Body of pancreas (tissue), 4 donors: ENCODE results near the gene ABHD6. TPM values are rescaled to one million over a fixed set of nuclear protein-coding genes. Genes with fewer than 3 reads are reported as not detected.

Experiments used
- ATAC-seq: fragments of 150-250 bp; one replicate; pipeline ENCODE4 v1.9.1; 2016
- DNase-seq, 4 donors: peaks; one replicate each; pipeline ENCODE4 v3.0.0-alpha.2; 2019
- H3K27ac ChIP-seq, 4 donors: fragments of 200-600 bp; sonication (generic); 1 replicate in 3 of 4; 2 replicates in 1 of 4; pipeline versions ENCODE4 v1.5.1 to v1.6.1; 2016 to 2019; ENCODE audit warnings: mild to moderate bottlenecking in 1 of 4, mixed read lengths in 1 of 4, moderate library complexity in 1 of 4
- H3K27me3 ChIP-seq, 2 donors: fragments of 200-600 bp; sonication (generic); one replicate each; pipeline ENCODE4 v1.6.0; 2016; ENCODE audit warnings: mild to moderate bottlenecking in 1 of 2
- H3K36me3 ChIP-seq, 2 donors: fragments of 200-600 bp; sonication (generic); replicated peaks in 1 of 2; 2 replicates each; pipeline ENCODE4 v1.5.1; 2016; ENCODE audit warnings: low read depth in 2 of 2; ENCODE audit not compliant: insufficient read depth in 1 of 2
- H3K4me1 ChIP-seq: fragments of 200-600 bp; sonication (generic); one replicate; pipeline ENCODE4 v1.6.0; 2016
- H3K4me3 ChIP-seq, 2 donors: fragments of 200-600 bp; sonication (generic); 1 replicate in 1 of 2; 2 replicates in 1 of 2; pipeline ENCODE4 v1.5.1; 2016 to 2019
- H3K9me3 ChIP-seq, 3 donors: fragments of 200-600 bp; sonication (generic); 1 replicate in 2 of 3; 2 replicates in 1 of 3; pipeline ENCODE4 v1.5.1; 2016
- POLR2A ChIP-seq, 3 donors: fragments of 450-650 bp; IDR thresholded peaks; one replicate each; pipeline ENCODE4 v1.6.1; 2016; ENCODE audit warnings: antibody characterized with exemption in 3 of 3, mild to moderate bottlenecking in 2 of 3
- WGBS, 2 donors: methylation state at CpG; one replicate each; pipeline ENCODE4 v1.1.5; 2017; 5-methylcytosine and 5-hydroxymethylcytosine counted together
- intact Hi-C: fragments of 100-400 bp; cut with DNase I; formaldehyde crosslinking; loops from one replicate; pipeline ENCODE4 v1.15.1; 2023
- total RNA-seq, 2 donors: library from RNA; depleted of rRNA; stranded (reverse); fragments of >200 nt; gene quantifications; one replicate each; pipeline ENCODE4 v1.1.0, GENCODE V29; 2016
- TF ChIP-seq, protein P1 (sequence below), 7 experiments: fragments of 450-650 bp in 4 of 7; fragments of 200-600 bp in 3 of 7; sonication (generic) in 3 of 7; IDR thresholded peaks; one replicate each; pipeline ENCODE4 v1.5.1; 2016 to 2019; ENCODE audit warnings: antibody characterized with exemption in 7 of 7

ABHD6 gene
- total RNA-seq, 2 donors from 2014 or later, result 5.3 to 6.2 TPM

DNA sequence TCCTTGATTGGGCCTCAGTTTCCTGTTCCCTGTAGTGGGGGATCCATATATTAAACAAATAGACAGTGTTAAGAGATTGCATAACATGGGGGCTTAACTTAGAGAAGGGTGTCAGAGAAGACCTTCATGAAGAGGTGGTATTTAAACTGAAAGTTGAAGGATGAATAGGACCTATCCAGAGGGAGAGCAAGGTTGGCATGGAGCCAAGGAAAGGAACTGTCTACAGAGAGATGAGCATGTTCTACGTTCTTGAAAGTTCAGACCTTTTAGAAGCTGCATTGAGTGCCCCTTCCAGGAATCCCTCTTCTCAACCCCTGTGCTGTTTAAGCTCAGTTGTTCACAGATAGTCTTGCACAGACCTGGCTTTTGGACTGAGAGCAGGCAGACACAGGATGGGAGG lies 71.1 kb downstream of the ABHD6 start:
- intact Hi-C loops, result no loop called here
- TF ChIP-seq, protein P1, sequence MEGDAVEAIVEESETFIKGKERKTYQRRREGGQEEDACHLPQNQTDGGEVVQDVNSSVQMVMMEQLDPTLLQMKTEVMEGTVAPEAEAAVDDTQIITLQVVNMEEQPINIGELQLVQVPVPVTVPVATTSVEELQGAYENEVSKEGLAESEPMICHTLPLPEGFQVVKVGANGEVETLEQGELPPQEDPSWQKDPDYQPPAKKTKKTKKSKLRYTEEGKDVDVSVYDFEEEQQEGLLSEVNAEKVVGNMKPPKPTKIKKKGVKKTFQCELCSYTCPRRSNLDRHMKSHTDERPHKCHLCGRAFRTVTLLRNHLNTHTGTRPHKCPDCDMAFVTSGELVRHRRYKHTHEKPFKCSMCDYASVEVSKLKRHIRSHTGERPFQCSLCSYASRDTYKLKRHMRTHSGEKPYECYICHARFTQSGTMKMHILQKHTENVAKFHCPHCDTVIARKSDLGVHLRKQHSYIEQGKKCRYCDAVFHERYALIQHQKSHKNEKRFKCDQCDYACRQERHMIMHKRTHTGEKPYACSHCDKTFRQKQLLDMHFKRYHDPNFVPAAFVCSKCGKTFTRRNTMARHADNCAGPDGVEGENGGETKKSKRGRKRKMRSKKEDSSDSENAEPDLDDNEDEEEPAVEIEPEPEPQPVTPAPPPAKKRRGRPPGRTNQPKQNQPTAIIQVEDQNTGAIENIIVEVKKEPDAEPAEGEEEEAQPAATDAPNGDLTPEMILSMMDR (IDR thresholded peaks at IDR 0.05), result no peak
- TF ChIP-seq POLR2A (IDR thresholded peaks at IDR 0.05), result no peak
- WGBS, 2 donors, result 0 to 22% methylated on average over 1 of the region's 1 CpG

DNA sequence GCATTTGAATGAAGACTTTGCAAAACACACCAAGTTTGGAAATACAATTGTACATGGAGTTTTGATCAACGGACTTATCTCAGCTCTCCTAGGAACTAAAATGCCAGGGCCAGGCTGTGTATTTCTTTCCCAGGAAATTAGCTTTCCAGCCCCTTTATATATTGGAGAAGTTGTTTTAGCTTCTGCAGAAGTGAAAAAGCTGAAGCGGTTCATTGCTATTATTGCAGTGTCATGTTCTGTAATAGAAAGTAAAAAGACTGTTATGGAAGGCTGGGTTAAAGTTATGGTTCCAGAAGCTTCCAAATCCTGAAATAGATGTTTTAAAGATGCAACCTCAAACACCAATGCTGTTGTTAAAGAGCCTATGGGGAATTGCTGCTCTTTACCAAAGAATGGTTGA lies 80.2 kb downstream of the ABHD6 start:
- Histone ChIP-seq H3K9me3 (no peaks in the 10 kb centered on the region), H3K27ac (no peak overlapping the region), H3K4me1 (no peaks in the 10 kb centered on the region), H3K4me3 (no peak overlapping the region), H3K36me3 (peaks cover 0 to 27% of the 10 kb centered on the region in 2 donors), H3K27me3 (no peaks in the 10 kb centered on the region)
- DNase-seq (no peak), ATAC-seq (no peak)
- 72 to 85% methylated on average over 2 of the region's 2 CpGs for WGBS, 2 donors
- intact Hi-C loops, result no loop called here
- no peak for TF ChIP-seq POLR2A (IDR thresholded peaks at IDR 0.05)
- TF ChIP-seq, protein P1 (IDR thresholded peaks at IDR 0.05), result no peak

More for the DNA sequence above, 71.1 kb downstream of the ABHD6 start:
- Histone ChIP-seq H3K36me3 (peaks cover 0 to 16% of the 10 kb centered on the region in 2 donors), H3K27ac (no peak overlapping the region), H3K4me3 (no peak overlapping the region), H3K27me3 (no peaks in the 10 kb centered on the region), H3K4me1 (peaks cover 23% of the 10 kb centered on the region), H3K9me3 (no peaks in the 10 kb centered on the region)
- DNase-seq (peak in 2 of 4 donors; percentile 25 to 27), ATAC-seq (no peak)

DNA sequence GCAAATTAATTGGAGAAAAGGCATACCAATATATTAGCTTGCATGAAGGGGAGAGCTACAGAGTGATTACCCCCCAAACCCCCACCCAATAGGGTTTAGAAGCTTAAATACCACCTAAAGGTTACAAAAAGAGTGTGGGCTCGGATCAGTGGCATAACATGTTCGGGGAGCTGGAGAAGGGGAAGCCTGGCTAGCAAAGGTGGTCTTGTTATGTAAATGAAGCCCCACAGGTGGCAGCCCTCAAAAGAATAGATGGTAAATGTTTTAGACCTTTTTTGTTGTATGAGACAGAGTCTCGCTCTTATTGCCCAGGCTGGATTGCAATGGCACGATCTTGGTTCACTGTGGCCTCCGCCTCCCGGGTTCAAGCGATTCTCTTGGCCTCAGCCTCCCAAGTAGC lies 84.2 kb downstream of the ABHD6 start:
- H3K4me3 ChIP-seq, result no peak overlapping the region
- H3K36me3 ChIP-seq, result peaks cover 0 to 11% of the 10 kb centered on the region in 2 donors
- intact Hi-C loops, result loop anchor here (5.0 kb wide), 1 partner anchor 96 kb away; no protein-coding TSS in a partner anchor
- no peak overlapping the region for H3K27ac ChIP-seq
- DNase-seq (no peak), ATAC-seq (no peak)
- peaks cover 11% of the 10 kb centered on the region for H3K4me1 ChIP-seq
- TF ChIP-seq POLR2A (IDR thresholded peaks at IDR 0.05), result no peak
- TF ChIP-seq, protein P1 (IDR thresholded peaks at IDR 0.05), result no peak
- H3K27me3 ChIP-seq, result no peaks in the 10 kb centered on the region
- WGBS, 2 donors, result 92 to 97% methylated on average over 7 of the region's 7 CpGs
- no peaks in the 10 kb centered on the region for H3K9me3 ChIP-seq

DNA sequence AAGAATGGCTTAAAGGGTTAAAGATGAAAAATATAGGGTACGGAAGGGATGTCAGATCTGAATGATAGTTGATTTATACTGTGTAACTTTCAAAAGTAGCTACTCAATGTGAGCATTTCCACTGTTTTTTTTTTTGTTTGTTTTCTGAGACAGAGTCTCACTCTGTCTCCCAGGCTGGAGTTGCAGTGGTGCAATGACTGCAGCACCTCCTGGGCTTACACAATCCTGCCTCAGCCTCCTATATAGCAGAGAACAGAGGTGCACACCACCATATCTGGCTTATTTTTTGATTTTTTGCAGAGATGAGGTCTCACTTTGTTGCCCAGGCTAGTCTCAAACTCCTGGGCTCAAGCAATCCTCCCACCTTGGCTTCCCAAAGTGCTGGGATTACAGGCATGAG lies 85.2 kb downstream of the ABHD6 start:
- ATAC-seq, result no peak
- WGBS, 2 donors, result 28 to 58% methylated on average over 1 of the region's 1 CpG

More for the DNA sequence above, 85.2 kb downstream of the ABHD6 start:
- DNase-seq, result no peak
- no peaks in the 10 kb centered on the region for H3K27me3 ChIP-seq
- no peak for TF ChIP-seq POLR2A (IDR thresholded peaks at IDR 0.05)
- TF ChIP-seq, protein P1 (IDR thresholded peaks at IDR 0.05), result no peak
- intact Hi-C loops, result loop anchor here (5.0 kb wide), 1 partner anchor 95 kb away; no protein-coding TSS in a partner anchor
- no peak overlapping the region for H3K4me3 ChIP-seq
- H3K4me1 ChIP-seq, result peaks cover 11% of the 10 kb centered on the region
- H3K27ac ChIP-seq, result no peak overlapping the region
- peaks cover 0 to 6% of the 10 kb centered on the region in 2 donors for H3K36me3 ChIP-seq
- no peaks in the 10 kb centered on the region for H3K9me3 ChIP-seq
